ENCODE data around the gene PABPN1L.

DNA sequence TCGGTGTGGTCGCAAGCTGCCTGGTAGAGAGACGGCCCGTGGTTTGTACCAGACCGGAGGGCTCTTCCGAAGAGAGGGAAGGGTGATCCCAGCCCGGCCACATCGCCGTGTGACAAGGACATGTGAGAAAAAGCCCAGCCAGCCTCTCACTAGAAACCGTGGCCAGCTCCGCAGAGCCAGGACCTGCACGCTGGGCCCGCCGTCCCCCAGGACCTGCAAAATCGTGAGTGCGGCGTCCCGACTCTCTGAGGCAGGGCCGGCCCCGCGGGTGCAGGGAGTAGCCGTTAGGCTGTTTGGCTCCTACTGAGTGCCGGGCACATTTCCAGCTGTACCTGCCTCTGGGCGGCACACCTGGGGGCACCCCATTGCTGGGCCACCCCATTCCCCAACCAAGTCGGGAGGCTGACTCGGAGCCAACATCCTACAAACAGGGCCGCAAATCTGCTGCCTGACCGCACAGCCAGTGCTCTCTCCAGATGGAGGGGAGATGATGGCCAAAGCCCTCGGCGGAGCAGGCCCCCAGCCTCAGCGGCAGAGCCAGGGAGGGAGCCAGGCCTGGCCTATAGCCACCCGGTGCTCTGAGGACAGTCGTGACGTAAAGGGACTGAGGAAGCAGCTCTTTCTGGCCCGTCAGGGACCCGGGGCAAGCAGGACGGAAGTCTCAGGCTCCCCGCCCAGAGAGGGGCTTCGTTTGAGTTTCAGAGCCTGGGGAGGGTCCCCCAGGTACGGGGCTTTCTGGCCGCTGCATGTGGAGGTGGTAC is 33.6 kb upstream of the PABPN1L start:
- TF ChIP-seq POLR2A (IDR thresholded peaks at IDR 0.05; ENCODE audit: low read depth, low read length) (no peak), CEBPB (IDR thresholded peaks at IDR 0.05; ENCODE audit: low read depth, low read length) (no peak)
- TF ChIP-seq, protein P1, sequence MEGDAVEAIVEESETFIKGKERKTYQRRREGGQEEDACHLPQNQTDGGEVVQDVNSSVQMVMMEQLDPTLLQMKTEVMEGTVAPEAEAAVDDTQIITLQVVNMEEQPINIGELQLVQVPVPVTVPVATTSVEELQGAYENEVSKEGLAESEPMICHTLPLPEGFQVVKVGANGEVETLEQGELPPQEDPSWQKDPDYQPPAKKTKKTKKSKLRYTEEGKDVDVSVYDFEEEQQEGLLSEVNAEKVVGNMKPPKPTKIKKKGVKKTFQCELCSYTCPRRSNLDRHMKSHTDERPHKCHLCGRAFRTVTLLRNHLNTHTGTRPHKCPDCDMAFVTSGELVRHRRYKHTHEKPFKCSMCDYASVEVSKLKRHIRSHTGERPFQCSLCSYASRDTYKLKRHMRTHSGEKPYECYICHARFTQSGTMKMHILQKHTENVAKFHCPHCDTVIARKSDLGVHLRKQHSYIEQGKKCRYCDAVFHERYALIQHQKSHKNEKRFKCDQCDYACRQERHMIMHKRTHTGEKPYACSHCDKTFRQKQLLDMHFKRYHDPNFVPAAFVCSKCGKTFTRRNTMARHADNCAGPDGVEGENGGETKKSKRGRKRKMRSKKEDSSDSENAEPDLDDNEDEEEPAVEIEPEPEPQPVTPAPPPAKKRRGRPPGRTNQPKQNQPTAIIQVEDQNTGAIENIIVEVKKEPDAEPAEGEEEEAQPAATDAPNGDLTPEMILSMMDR (conservative IDR thresholded peaks at IDR 0.05; ENCODE audit: low read depth, low read length): no peak

All from IMR-90 (cell line).